Measurements from ENCODE around the gene COX7A2. TPM values are rescaled to one million over a fixed set of nuclear protein-coding genes. Genes with fewer than 3 reads are reported as not detected.

COX7A2 gene
- total RNA-seq, 3 donors from 2014 or later (not counting 1 experiment from before 2014, with no cell fraction given) = 161 to 215 (median 166) TPM

- peaks cover 13% of the 10 kb centered on the region for H3K27me3 ChIP-seq (ENCODE audit: control insufficient read depth, insufficient read depth, low read length)
- ATAC-seq (no peak), DNase-seq (no peak)
- H3K27ac ChIP-seq (ENCODE audit: low read length) = no peak overlapping the region
- H3K4me3 ChIP-seq (ENCODE audit: low read length) = no peak overlapping the region
- no peak for TF ChIP-seq CTCF (IDR thresholded peaks at IDR 0.05)
- Mint-ChIP-seq H3K27ac (no peak overlapping the region), H3K4me3 (no peak overlapping the region), H3K4me1 (peaks cover 11 to 12% of the 10 kb centered on the region in 2 donors), H3K36me3 (no peaks in the 10 kb centered on the region), H3K27me3 (ENCODE audit: low read depth in 2 of 2) (peaks cover 34 to 63% of the 10 kb centered on the region in 2 donors), H3K9me3 (no peaks in the 10 kb centered on the region)
- no peaks in the 10 kb centered on the region for H3K9me3 ChIP-seq (ENCODE audit: control insufficient read depth, insufficient read depth, low read length)
- WGBS (ENCODE audit: insufficient coverage) = 0% methylated on average over 1 of the region's 1 CpG
- intact Hi-C loops (cut with micrococcal nuclease) = no loop called here
- H3K4me1 ChIP-seq (ENCODE audit: control insufficient read depth, insufficient read depth, low read length) = peaks cover 11% of the 10 kb centered on the region
- no peaks in the 10 kb centered on the region for H3K36me3 ChIP-seq (ENCODE audit: control insufficient read depth, insufficient read depth, low read length)
These were observed 30.5 kb downstream of the COX7A2 start for GRCh38 chr6:75213112-75213511.

GRCh38 chr6:75211920-75212590, 31.5 kb downstream of the COX7A2 start:
- Mint-ChIP-seq H3K27me3 (ENCODE audit: low read depth in 2 of 2) (peaks cover 41 to 63% of the 10 kb centered on the region in 2 donors), H3K27ac (no peak overlapping the region), H3K9me3 (no peaks in the 10 kb centered on the region), H3K36me3 (no peaks in the 10 kb centered on the region), H3K4me1 (peaks cover 21 to 22% of the 10 kb centered on the region in 2 donors), H3K4me3 (no peak overlapping the region)
- Histone ChIP-seq H3K27me3 (ENCODE audit: control insufficient read depth, insufficient read depth, low read length) (peaks cover 18% of the 10 kb centered on the region), H3K36me3 (ENCODE audit: control insufficient read depth, insufficient read depth, low read length) (no peaks in the 10 kb centered on the region), H3K4me3 (ENCODE audit: low read length) (no peak overlapping the region), H3K9me3 (ENCODE audit: control insufficient read depth, insufficient read depth, low read length) (no peaks in the 10 kb centered on the region), H3K27ac (ENCODE audit: low read length) (no peak overlapping the region), H3K4me1 (ENCODE audit: control insufficient read depth, insufficient read depth, low read length) (peaks cover 21% of the 10 kb centered on the region)
- ATAC-seq = no peak
- no peak for DNase-seq
- intact Hi-C loops (cut with micrococcal nuclease) = loop anchor here (1.0 kb wide), 1 partner anchor 1473 kb away; no protein-coding TSS in a partner anchor
- TF ChIP-seq CTCF (IDR thresholded peaks at IDR 0.05) = no peak
- WGBS (ENCODE audit: insufficient coverage) = 59% methylated on average over 2 of the region's 3 CpGs

- DNase-seq (peak in 1 of 2 donors; percentile 83), ATAC-seq (peak in 1 of 3 donors; percentile 32)
- no peaks in the 10 kb centered on the region for H3K9me3 Mint-ChIP-seq
- peaks cover 48 to 65% of the 10 kb centered on the region in 2 donors for H3K27me3 Mint-ChIP-seq (ENCODE audit: low read depth in 2 of 2)
- H3K4me3 Mint-ChIP-seq = no peak overlapping the region
- Histone ChIP-seq H3K9me3 (ENCODE audit: control insufficient read depth, insufficient read depth, low read length) (no peaks in the 10 kb centered on the region), H3K4me1 (ENCODE audit: control insufficient read depth, insufficient read depth, low read length) (peaks cover 29% of the 10 kb centered on the region), H3K27ac (ENCODE audit: low read length) (no peak overlapping the region), H3K27me3 (ENCODE audit: control insufficient read depth, insufficient read depth, low read length) (peaks cover 27% of the 10 kb centered on the region), H3K4me3 (ENCODE audit: low read length) (no peak overlapping the region), H3K36me3 (ENCODE audit: control insufficient read depth, insufficient read depth, low read length) (no peaks in the 10 kb centered on the region)
- H3K36me3 Mint-ChIP-seq = no peaks in the 10 kb centered on the region
- 50% methylated on average over 5 of the region's 10 CpGs for WGBS (ENCODE audit: insufficient coverage)
- peak; percentile 90 for TF ChIP-seq CTCF (IDR thresholded peaks at IDR 0.05)
- intact Hi-C loops (cut with micrococcal nuclease) = loop anchor here (1.0 kb wide), 1 partner anchor 1472 kb away; no protein-coding TSS in a partner anchor
- H3K27ac Mint-ChIP-seq = no peak overlapping the region
- peaks cover 30% of the 10 kb centered on the region in 2 donors for H3K4me1 Mint-ChIP-seq
These were observed 32.5 kb downstream of the COX7A2 start for GRCh38 chr6:75210885-75211739.

All from natural killer cell (primary cell).